Fibroblast of gingiva (primary cell): ENCODE results near the gene RABEP1.
A peak's percentile ranks its signal among the peaks of the same experiment; 100 is the strongest.

Experiments used
- DNase-seq: peaks from one replicate; pipeline ENCODE4 v3.0.0-alpha.2; 2011; ENCODE audit warnings: low read depth

RABEP1 gene

GRCh38 chr17:5269241-5269960 is 12.7 kb upstream of the RABEP1 start:
- DNase-seq, result no peak

DNA sequence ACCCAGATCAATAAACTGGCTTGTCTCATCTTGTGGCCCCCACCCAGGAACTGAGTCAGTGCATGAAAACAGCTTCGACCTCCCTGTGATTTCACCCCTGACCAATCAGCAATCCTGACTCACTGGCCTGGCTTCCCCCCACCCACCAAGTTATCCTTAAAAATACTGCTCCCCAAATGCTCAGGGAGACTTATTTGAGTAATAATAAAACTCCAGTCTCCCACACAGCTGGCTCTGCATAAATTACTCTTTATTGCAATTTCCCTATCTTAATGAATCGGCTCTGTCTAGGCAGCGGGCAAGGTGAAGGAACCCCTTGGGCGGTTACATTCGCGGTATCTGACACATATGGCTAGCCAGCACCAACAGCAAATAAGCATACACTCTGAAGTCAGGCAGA is 9.8 kb upstream of the RABEP1 start:
- no peak for DNase-seq

GRCh38 chr17:5282642-5283217 is 646 bp downstream of the RABEP1 start:
- peak; percentile 2 for DNase-seq

DNA sequence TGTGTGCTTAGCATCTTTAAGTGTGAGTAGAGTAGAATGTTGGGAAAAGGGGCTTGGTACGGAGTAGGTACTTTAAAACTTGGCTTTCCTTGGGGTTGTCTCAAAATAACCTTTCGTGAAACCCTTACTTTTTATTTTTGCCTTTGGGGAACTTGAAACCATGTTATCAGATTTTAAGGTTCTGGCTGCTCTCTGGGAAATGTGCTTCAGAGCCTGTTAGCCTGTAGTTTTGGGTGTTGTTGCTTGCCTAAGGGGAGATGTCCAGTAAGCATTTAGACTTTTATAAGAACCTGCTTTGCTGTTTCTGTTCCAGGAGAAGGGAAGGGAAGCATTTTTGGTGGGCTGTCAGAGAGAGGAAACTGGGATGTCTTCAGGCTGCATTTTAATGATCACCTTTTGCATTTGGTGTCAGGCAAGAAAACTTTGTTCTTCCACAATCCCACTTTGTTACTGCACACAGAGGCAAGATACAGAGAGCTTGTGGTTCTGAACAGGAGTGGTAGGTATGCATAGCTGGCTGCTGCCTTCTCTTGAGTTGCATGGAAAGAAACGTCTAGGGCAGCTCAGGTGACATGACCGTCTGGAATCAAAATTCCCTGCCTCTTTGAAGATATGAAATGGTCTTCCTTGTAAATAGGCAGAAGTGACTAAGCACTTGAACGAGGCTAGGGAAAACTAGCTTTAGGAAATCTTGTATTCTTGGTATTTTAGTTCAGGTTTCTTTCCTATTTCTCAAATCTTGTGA is 1.7 kb downstream of the RABEP1 start:
- no peak for DNase-seq

GRCh38 chr17:5284681-5285080 is 2.6 kb downstream of the RABEP1 start:
- no peak for DNase-seq

DNA sequence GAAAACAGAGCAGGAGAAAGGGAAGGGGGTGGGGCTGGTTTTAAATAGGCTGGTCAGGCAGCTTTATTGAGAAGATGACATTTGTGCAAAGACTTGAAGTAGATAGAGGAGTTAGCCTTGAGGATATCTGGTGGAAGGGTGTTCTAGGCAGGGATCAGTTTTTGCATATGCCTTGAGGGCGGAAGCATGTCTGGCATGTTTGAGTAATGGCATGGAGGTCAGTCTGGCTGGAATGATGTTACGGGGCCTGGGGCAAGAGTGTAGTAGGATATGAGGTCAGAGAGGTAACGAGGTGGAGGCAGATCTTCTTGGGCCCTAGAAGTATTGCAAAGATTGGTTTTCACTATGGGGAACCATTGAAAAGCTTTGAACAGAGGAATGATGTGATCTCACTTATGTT is 4.8 kb downstream of the RABEP1 start:
- DNase-seq, result no peak

- no peak for DNase-seq
These were observed 9.7 kb downstream of the RABEP1 start for GRCh38 chr17:5291683-5292350.

- DNase-seq, result no peak
These were observed 15.2 kb downstream of the RABEP1 start for GRCh38 chr17:5297245-5297644.

- DNase-seq, result peak; percentile 9
These were observed 17.3 kb downstream of the RABEP1 start for GRCh38 chr17:5299383-5299782.

DNA sequence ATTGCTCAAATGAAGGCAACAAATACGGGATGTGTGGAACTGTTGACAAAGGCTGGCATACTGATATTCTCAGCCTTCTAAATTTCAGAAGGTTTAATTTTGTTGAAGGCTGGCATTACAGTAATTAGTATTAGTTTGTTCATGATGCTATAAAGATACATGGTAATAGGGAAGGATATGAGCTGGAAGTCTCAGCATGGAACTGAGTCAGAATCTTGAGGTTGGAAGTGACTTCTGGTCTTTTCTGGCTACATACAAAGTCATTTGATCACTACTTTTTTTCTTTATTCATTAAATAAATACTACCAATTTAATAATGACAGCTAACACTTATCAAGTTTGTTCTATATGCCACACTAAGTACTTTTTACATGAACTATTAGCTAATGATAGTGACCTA is 22.6 kb downstream of the RABEP1 start:
- no peak for DNase-seq

- DNase-seq, result no peak
These were observed 27.8 kb downstream of the RABEP1 start for GRCh38 chr17:5309851-5310250.

DNA sequence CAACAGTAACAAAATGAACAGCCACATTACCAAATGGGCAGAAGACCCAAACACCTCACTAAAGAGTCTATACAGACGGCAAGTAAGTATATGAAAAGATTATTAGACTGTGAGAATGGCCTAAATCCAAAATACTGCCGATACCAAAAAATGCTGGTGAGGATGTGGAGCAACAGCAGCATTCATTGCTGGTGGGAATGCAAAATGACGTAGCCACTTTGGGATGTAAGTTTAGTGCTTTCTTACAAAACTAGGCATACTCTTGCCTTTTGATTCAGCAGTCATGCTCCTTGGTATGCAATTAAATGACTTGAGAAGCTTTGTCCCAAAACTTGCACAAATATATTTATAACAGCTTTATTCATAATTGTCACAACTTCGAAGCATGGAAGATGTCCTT is 43.8 kb downstream of the RABEP1 start:
- no peak for DNase-seq

DNA sequence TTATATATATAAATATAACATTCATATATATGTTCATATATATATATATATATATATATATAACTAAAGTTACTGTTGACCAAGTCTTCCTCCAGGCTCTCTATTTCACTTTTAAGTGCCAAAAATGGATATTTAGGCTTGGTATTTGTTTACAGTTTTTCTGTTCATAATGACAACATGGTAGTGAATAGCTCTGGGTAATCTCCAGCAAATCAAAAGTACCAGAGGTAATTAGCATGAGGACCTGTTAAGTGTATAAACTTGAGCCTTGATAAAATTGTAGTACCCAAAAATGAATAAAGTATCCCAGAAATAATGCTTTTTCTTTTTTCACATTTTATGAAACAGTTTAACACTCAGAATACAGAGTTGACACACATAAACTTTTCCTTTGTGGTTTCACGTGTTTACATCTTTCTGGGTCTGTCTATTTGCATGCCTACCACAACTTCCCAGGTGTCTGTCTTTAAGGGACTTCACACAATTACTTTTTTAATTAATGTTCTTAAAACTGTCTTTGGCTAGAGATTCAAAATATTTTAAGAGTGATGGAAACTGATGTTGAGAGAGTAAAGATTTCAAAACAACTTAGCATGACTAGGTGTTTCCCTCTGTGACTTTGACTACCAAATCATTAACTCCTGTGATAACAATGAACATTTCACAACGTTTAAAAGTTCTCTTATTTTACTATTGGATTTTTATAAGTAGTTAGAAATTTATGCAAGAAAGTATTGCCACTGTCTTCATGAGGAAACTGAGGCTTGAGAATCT is 47.9 kb downstream of the RABEP1 start:
- DNase-seq, result peak; percentile 4

DNA sequence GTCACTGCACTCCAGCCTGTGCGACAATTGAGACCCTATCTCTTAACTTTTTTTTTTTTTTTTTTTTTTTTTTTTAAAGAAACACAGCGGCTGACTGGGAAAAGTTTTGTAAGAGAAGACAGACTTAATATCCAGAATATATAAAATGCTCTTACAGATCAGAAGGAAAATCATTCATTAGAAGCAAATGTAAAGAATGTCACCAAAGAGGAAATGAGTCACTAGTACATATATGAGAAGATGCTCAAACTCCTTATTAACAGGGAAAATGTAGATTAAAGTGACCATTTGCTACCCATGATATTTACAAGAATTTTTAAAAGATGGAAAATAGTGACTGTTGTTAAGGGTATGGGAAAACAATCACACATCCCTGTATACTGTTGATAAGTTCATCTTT is 48.9 kb downstream of the RABEP1 start:
- DNase-seq, result no peak

DNA sequence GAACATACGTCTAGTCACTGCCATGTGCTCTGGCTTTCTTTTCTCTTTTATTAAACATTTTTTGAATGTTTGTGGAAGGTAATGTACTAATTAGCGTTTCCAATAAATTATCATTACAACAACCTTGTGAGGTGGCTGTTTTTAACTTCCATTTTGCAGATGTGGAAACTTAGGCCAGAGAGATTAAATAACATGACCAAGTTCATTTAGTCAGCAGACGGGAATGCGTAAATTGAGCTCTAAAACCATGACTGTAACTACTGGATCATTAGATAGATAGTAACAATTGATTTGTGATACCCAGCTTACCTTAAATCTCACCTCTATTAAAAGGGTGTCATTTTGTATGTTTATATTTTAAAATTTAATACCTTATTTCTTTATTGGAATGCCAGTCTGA is 49.4 kb downstream of the RABEP1 start:
- DNase-seq, result peak; percentile 17

- no peak for DNase-seq
These were observed 62.8 kb downstream of the RABEP1 start for GRCh38 chr17:5344914-5345313.

DNA sequence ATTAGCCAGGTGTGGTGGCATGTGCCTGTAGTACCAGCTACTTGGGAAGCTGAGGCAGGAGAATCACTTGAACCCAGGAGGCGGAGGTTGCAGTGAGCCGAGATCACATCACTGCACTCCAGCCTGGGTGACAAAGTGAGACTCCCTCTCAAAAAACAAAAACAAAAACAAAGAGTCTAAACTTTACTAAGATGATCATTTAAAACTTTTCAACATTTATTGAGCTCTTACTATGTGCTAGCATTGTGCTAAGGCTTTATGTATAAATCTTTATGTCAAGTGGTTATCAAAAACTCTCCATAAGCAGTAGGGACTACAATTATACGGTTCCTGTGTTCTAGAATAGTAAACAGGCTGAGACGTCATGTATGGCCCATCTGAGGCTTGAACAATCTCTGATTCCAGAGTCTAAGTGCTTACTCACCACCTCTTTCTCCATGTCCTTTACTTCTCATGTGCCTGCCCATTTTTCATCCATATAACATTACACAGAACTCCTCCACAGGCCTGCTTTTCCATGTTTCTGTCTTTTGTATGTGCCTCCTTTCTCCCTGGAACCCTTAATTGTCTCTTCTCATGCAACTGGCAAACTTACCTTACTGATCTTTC is 70.7 kb downstream of the RABEP1 start:
- DNase-seq, result no peak

DNA sequence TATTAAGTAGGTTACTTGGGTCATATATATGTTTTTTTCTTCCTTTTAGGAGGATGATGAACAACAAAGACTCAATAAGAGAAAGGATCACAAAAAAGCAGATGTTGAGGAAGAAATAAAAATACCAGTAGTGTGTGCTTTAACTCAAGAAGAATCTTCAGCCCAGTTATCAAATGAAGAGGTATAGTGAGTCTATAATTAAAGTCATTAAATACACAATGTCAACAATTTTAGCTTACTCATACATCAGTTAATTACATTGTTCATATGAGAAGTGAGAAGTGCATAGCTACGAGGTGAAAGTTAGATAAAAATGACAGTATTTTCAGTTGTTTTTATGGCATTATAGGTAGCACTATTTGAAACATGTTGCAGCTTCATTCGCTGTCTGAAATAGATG is 72.2 kb downstream of the RABEP1 start:
- no peak for DNase-seq

- DNase-seq, result no peak
These were observed 72.9 kb downstream of the RABEP1 start for GRCh38 chr17:5354886-5355415.

DNA sequence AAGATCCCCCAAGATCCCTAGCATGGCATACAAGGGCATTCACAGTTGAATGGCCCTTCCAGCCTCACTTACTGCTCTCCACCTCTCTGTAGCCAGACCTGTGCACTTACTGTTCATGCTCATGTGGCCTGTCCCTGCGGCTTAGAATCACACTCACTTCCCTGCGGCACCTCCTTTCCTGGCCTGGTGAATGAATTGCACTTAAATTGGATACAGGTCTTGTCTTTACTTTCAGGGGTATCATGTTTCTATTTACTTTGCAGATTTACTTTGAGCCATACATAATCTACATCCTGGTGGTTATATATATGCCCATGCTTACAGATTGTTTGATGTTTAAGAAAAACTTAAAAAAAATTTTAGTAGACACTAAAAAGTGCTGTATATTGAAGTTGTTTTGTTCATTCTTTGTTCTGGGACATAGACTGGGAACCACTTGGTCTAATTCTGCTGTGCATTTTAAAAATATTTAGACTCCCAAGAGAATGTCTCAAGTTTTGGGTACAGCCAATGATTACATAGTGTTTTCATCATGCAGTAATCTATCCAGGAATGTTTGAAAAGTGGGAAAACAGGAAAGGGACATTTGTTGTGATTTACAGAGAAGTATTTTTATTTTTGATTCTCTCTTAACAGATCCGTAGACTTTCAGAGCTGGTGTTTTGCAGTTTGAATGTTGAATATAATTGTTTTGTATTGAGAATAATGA is 73.5 kb downstream of the RABEP1 start:
- DNase-seq, result peak; percentile 52

DNA sequence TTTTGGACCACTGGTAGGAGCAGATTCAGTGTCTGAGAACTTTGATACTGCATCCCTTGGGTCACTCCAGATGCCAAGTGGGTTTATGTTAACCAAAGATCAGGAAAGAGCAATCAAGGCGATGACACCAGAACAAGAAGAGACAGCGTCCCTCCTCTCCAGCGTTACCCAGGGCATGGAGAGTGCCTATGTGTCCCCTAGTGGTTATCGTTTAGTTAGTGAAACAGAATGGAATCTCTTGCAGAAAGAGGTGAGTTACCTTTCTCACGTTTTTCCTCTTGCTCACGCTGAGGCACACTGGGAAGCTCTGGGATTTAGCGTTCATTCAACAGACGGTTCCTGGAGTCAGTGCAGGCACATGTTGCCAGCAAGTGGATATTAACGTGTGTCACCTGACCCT is 79.3 kb downstream of the RABEP1 start:
- DNase-seq, result no peak
